GM18868 (cell line): ENCODE measurements around the gene MTRF1.
A peak's percentile ranks its signal among the peaks of the same experiment; 100 is the strongest.

Source experiments
- ATAC-seq: cut with Tn5 transposase; IDR thresholded peaks from one replicate; pipeline ENCODE4 v1.9.1; 2021; ENCODE audit warnings: mild to moderate bottlenecking, moderate library complexity; ENCODE audit not compliant: unreplicated experiment

MTRF1 gene

GRCh38 chr13:41231025-41231677 is 32.2 kb downstream of the MTRF1 start:
- ATAC-seq, result no peak

- no peak for ATAC-seq
Observed at GRCh38 chr13:41229356-41229755, 34.0 kb downstream of the MTRF1 start.

- ATAC-seq, result no peak
Observed at GRCh38 chr13:41224113-41225110, 39.0 kb downstream of the MTRF1 start.

GRCh38 chr13:41222259-41222852 is 41.0 kb downstream of the MTRF1 start:
- peak; percentile 88 for ATAC-seq

GRCh38 chr13:41220401-41220800 is 43.0 kb downstream of the MTRF1 start:
- no peak for ATAC-seq

- no peak for ATAC-seq
Observed at GRCh38 chr13:41216160-41216559, 47.2 kb downstream of the MTRF1 start.

- ATAC-seq, result no peak
Observed at GRCh38 chr13:41213919-41214318, 49.5 kb downstream of the MTRF1 start.

- ATAC-seq, result no peak
Observed at GRCh38 chr13:41213316-41213715, 50.1 kb downstream of the MTRF1 start.

- ATAC-seq, result no peak
Observed at GRCh38 chr13:41212881-41213280, 50.5 kb downstream of the MTRF1 start.

- no peak for ATAC-seq
Observed at GRCh38 chr13:41211062-41211461, 52.3 kb downstream of the MTRF1 start.

- ATAC-seq, result no peak
Observed at GRCh38 chr13:41206467-41206866, 56.9 kb downstream of the MTRF1 start.

- ATAC-seq, result no peak
Observed at GRCh38 chr13:41203810-41204209, 59.6 kb downstream of the MTRF1 start.

GRCh38 chr13:41200126-41200525 is 63.2 kb downstream of the MTRF1 start:
- ATAC-seq, result no peak

GRCh38 chr13:41199526-41199925 is 63.9 kb downstream of the MTRF1 start:
- ATAC-seq, result peak; percentile 81

- no peak for ATAC-seq
Observed at GRCh38 chr13:41199079-41199478, 64.3 kb downstream of the MTRF1 start.

- ATAC-seq, result no peak
Observed at GRCh38 chr13:41196620-41197019, 66.8 kb downstream of the MTRF1 start.

- no peak for ATAC-seq
Observed at GRCh38 chr13:41196011-41196410, 67.4 kb downstream of the MTRF1 start.

- peak; percentile 98 for ATAC-seq
Observed at GRCh38 chr13:41193919-41194824, 69.2 kb downstream of the MTRF1 start, which contains the start of gene KBTBD7. Gene KBTBD7, minus strand, starts transcription at chr13:41194569. Its CDS starts 312 bp downstream, at chr13:41194257.

GRCh38 chr13:41193469-41193868 is 69.9 kb downstream of the MTRF1 start:
- no peak for ATAC-seq

- no peak for ATAC-seq
Observed at GRCh38 chr13:41188584-41188983, 74.8 kb downstream of the MTRF1 start.
